LHCN-M2 (cell line): ENCODE measurements around the gene ATP6V0D1. TPM values are rescaled to one million over a fixed set of nuclear protein-coding genes. Genes with fewer than 3 reads are reported as not detected.
"Not testable (repeated sequence)": the region's sequence is repeated elsewhere in the genome, so short reads cannot be mapped to it uniquely, and the experiment has no call there.

Experiments
- DNase-seq: peaks from one replicate; pipeline ENCODE4 v3.0.0-alpha.2; 2012; ENCODE audit warnings: low read depth
- total RNA-seq: library from RNA; depleted of rRNA; stranded (reverse); fragments of >200 nt; gene quantifications from 2 replicates; pipeline ENCODE4 v1.2.3, GENCODE V29; 2014

Gene ATP6V0D1
- total RNA-seq, 1 experiment from 2014 or later = 156 TPM

DNA sequence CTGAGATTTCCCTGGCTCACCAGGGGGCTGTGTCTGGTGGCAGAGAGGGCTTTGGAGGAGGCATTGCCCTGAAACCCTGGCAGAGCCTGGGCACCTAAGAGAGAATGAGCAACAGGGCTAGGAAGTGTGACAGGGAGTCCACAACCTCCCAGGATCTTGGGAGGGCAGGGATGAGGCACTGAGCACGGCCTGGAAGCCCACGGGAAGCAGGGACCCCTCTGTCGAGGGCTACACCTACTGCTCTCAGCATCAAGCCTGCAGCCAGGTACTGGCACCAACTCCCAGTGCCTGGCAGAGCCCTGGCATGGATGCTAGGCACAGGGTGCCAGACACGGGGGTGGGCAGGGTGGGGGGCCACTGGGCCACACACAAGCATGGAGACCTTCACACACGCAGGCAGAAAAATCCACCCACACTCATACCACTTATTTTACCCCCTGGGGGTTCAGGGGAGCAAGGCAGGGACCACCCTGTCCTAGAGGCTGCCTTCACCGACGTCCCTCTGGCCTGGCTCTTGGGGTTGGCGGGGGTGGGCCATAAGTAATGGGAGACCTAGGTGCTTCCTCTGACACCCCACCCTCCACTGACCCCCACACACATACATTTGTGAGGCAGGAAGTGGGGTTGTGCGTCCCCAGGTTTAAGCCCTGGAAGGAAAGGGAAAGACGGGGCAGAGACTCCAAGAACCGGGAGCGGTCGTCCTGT is 51.0 kb downstream of the ATP6V0D1 start:
- no peak for DNase-seq

GRCh38 chr16:67429053-67429798 is 51.7 kb downstream of the ATP6V0D1 start:
- DNase-seq = no peak

DNA sequence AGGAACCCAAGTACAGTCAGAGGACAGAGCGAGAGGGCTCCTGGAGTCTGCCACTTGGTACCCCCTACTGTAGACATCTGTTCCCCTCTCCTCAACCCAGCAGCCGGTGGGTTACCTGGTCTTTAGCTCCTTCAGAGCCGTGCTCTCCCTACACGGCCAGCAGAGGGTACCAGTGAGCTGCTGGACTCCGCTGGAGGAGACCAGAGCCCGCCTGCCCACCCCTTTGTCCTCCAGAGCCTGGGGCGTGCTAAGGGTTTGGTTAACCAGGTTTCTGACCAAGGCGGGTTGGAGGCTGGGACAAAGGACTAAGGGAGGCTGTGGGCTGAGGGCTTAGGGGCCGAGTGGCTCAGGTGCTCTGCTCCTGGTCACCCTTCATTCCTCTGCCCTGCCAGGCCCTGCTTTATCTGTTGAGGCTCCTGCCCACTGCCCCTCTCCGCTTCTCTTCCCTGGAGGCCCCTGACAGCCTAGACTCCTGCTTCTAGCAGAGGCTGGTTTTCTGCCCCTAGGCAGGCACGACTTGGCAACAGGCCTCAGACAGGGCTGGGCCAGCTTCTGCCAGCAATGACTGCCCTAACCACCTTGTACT is 52.7 kb downstream of the ATP6V0D1 start:
- peak; percentile 46 for DNase-seq

GRCh38 chr16:67426950-67427349 is 54.0 kb downstream of the ATP6V0D1 start:
- no peak for DNase-seq

DNA sequence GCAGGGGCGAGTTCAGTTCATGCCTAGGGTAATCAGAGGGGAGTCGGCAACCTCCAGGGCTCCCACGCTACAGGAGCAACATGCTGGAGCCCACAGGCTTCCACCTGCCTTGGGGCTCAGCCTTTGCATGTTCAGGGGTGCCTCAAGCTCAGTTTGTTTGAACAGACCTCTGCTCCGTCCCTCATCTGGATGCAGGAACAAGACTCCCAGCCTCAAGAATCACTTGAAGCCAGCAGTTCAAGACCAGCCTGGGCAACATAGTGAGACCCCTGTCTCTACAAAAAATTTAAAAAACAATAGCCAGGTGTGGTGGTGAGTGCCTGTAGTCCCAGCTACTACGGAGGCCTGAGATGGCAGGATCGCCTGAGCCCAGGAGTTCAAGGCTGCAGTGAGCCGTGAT is 54.9 kb downstream of the ATP6V0D1 start:
- no peak for DNase-seq

GRCh38 chr16:67425580-67425979 is 55.4 kb downstream of the ATP6V0D1 start:
- no peak for DNase-seq

- no peak for DNase-seq
Measured at GRCh38 chr16:67425061-67425460, 55.9 kb downstream of the ATP6V0D1 start.

DNA sequence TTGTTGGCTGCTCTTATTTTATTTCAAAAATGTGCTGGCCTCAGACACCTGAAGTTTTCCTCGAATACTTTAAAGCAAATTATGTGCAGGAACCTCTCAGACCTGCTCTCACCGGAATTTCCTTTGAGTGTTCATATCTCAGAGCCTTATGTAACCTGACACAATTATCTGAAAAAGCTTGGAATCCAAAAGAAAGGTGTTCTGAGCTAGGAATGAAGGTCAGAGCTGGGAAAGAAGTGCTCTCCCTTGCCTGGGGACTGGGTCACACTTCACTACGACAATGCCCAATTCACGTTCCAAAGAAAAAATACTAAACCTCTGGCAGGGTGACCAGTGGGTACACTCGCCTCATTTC is 56.7 kb downstream of the ATP6V0D1 start:
- DNase-seq = no peak

GRCh38 chr16:67423611-67424260 is 57.2 kb downstream of the ATP6V0D1 start:
- no peak for DNase-seq

DNA sequence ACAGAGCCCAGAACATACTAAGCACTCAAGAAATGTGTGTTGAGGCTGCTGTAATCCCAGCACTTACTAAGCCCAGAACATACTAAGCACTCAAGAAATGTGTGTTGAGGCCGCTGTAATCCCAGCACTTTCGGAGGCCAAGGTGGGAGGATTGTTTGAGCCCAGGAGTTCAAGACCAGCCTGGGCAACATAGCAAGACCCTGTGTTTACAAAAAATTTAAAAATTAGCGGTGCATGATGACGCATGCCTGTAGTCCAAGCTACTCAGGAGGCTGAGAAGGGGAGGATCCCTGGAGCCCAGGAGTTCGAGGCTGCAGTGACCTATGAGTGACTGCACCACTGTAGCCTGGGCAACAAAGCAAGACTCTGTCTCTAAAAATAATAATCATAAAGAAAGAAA is 57.9 kb downstream of the ATP6V0D1 start:
- DNase-seq = no peak

DNA sequence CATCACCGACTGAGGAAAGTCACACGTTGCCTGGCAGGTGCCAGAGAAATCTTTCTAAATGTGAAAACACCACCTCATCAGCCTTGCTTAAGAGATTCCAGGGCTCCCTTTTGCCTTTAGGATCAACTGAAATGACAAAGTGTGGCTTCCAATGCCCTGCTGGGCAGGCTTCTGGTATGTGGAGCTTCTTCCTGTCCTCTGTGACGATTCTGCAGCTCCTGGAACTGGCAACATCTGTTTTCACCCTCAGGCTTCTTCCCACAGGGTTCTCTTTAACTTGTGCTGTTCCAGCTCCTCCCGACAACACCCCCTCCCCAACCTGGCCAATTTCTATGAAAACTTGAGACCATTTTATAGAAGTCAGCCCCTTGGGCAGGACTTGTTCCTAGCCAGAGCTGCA is 59.9 kb downstream of the ATP6V0D1 start:
- DNase-seq = no peak

GRCh38 chr16:67419931-67420330 is 61.0 kb downstream of the ATP6V0D1 start:
- DNase-seq = peak; percentile 12

- peak; percentile 30 for DNase-seq
Measured at GRCh38 chr16:67419502-67419901, 61.5 kb downstream of the ATP6V0D1 start.

DNA sequence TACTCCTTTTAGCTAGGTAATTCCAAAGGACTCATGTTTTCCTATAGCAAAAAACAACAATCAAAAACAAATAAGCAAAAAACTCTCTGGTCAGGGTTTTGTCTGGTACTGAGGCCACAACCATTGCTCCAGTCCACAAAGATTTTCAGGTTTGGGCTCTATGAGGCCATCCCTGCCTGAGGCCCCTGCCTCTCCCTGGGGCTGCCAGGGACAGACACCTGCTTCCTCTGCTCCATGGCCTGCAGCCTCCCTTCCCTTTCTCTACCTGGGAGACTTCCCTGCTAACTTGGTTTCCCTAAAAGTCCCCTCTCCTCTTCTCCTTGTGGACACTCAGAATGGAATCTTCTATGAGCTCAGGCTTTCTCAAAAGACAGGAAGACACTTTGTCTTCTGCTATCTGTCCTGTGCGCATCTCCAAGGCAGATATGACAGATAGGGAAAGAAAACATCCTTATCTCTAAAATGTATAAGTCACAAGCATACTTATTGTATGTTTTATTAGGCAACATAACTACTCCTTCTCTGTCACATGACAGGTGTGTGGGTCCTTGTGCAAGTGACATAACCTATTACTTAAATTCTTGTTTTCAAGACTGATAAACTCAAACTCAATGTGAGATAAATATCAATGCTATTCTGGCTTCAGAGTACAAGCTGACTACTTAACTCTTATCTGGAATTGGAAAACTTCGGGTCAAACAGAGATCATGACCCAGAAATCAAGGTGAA is 63.5 kb downstream of the ATP6V0D1 start:
- DNase-seq = no peak

DNA sequence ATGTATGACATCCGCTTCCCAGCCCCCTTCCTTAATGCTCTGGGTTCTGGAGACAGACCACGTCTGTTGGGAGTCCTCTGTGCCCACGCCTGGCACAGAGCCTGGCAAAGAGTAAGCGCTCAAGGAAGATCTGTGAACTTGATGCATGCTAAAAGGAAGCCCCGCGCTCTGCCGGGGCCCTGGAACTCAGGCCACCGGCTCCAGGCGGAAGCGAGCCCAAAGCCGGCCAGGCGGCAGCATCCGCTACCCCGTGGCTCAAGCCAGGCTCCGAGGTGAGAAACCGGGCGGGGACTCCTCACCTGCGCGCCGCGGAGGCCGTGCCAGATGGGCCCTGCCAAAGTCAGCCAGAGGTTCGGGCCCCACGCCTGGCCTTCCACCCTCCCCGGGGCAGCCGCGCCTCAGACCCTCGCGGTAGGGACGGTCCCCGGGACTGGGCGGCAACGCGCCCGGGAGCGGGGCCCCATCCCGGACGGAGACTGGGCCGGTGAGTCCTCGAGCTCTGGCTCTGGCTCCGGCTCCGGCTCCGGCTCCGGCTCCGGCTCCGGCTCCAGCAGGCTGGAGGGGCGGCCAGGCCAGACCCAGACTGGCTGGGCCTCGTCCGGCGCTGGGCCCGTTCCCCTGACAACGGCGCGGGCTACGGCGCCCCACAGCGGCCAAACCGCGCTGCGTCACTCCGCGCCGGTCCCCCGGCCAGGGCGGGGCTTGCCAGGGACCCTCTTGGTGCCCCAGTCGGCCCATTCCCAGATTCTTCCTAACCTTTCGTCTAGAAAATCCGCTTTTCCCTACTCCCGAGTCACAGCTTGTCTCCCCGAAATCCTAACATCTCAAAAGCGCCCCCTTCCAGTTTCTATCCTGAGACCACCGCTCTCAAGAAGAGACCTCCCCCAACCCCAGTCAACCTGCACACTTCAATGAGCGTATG is 64.8 kb downstream of the ATP6V0D1 start, which contains the start of gene ZDHHC1:
ZDHHC1 (minus strand) TSS at position 606 of the 922 bp plus-strand sequence. CDS start 8,702 bp downstream, outside the sequence.
- peak; percentile 57 for DNase-seq

DNA sequence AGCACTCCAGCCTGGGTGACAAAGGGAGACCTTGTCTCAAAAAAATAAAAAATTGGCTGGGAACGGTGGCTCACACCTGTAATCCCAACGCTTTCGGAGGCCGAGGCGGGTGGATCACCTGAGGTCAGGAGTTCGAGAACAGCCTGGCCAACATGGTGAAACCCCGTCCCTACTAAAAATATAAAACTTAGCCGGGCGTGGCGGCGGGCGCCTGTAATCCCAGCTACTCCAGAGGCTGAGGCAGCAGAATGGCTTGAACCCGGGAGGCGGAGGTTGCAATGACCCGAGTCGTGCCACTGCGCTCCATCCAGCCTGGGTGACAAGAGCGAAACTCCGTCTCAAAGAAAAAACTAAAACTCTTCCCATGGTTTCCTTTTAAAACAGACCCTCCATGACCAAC is 65.5 kb downstream of the ATP6V0D1 start:
- not testable (repeated sequence) for DNase-seq

DNA sequence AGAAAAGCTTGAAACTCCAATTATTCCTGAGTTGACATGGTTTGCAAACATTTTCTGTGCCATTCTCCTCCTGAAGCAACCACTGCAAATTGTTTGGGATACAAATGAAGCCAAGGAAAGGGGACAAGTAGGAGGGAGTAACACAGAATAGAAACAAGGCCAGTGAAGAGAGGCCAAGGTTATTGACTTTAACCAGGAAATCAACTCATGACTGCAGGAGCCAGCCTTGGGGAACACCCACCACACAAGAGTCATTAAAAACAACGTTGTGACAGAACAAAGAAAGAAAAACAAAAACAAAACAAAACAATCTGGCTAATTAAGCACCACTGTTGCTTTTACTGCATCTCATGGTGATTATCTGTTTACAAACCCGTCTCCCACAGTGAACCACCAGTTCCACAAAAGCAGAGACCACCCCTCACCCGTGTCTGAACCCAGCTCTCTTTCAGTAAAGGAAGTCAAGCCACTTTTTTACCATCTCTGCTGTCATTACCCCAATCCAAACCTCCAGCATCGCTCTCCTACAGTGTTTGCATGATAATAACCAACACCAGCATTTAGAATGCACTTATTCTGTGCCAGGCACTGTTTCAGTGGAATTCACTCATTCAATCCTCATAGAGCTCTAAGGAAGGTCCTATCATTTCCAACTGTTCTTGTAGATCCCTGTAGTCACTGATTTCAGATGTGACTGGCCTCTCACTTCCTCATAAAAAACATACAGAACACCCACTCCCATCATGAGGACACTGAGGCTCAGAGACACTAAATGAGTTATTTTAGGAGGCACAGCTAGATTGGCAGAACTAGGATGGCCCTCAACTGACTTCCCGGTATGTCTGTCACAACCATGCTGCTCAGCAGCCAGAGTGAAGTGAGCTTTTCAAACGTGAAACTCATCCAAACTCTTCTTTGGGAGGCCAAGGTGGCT is 66.7 kb downstream of the ATP6V0D1 start:
- no peak for DNase-seq

DNA sequence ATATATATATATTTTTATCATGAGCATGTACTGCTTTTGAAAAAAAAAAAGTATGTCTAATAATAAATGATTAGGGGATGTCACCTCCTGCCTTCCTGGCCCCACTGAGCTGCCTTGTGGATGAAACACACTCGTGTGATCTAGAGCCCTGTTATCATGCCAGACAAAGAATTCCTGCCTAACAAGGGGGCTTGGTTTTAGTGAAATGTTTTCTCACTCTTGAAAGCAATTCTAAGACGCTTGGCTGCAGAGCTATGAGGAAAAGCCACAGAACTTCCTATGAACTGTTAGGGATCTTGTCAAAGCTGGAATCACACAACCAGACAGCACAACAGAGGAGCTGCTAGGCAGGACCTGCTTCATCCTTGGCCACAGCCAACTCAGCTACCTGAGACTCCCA is 68.7 kb downstream of the ATP6V0D1 start:
- DNase-seq = no peak

GRCh38 chr16:67411339-67411738 is 69.6 kb downstream of the ATP6V0D1 start:
- no peak for DNase-seq
